ENCODE measurements around the gene CYSRT1. TPM values are rescaled to one million over a fixed set of nuclear protein-coding genes. Genes with fewer than 3 reads are reported as not detected.

Gene CYSRT1
- total RNA-seq, 3 donors from 2014 or later: 0.29 to 0.66 (median 0.32) TPM

DNA sequence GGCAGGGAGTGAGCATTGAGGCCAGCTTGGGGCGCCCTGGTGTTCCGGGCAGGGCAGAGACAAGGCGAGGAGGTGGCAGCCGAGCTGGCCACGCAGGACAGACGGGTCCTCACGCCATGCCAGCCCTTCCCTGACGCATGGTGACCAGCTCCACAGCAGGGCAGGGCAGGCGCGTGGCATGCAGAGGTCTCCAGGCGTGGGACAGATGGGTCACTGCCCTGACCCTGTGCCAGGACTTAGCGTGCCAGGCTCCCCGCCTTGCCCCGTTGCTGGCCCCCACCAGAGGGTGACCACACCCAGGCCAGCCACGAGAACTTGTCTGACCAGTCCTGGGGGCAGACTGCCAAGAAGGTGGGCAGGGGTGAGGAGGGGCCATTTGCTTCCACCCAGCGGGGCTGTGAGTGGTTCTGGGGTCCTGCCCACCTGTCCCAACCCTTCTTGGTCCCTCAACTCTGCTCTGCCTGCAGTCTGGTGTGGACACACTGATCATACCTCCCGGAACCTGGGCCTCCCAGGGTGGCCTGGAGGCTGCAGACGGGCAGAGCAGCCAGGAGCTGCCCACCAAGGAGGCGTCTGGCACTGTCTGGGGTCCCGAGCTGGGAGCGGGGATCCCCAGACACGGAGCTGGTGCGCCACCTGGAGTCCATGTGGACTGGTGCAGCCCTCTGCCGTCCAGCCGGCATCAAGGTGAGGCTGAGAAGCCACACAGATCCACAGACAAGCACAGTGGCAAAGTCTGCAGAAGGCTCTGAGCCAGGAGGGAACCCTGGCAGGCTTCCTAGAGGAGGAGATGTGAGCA lies 2.3 kb downstream of the CYSRT1 start, which contains the start of gene RNF224:
Gene RNF224, plus strand, starts transcription at position 449 of the 799 bp plus-strand sequence. CDS start 834 bp downstream, outside the sequence.
- Histone ChIP-seq H3K4me3 (peak within 1 kb of the TSS in 2 of 3 donors; percentile 6 to 25), H3K4me1 (peaks cover 7% of the 10 kb centered on the region in 2 donors), H3K27ac (peak within 1 kb of the TSS; percentile 53 to 78), H3K27me3 (peaks cover 4 to 43% of the 10 kb centered on the region in 2 donors), H3K36me3 (no peaks in the 10 kb centered on the region), H3K9me3 (no peaks in the 10 kb centered on the region)
- intact Hi-C loops (cut with DNase I; ENCODE audit: low total_unique reads): loop anchor here (5.0 kb wide), 1 partner anchor 95 kb away; no protein-coding TSS in a partner anchor
- peak in 1 of 3 donors; percentile 61 for TF ChIP-seq POLR2AphosphoS5 (IDR thresholded peaks at IDR 0.05)
- TF ChIP-seq, protein P1, sequence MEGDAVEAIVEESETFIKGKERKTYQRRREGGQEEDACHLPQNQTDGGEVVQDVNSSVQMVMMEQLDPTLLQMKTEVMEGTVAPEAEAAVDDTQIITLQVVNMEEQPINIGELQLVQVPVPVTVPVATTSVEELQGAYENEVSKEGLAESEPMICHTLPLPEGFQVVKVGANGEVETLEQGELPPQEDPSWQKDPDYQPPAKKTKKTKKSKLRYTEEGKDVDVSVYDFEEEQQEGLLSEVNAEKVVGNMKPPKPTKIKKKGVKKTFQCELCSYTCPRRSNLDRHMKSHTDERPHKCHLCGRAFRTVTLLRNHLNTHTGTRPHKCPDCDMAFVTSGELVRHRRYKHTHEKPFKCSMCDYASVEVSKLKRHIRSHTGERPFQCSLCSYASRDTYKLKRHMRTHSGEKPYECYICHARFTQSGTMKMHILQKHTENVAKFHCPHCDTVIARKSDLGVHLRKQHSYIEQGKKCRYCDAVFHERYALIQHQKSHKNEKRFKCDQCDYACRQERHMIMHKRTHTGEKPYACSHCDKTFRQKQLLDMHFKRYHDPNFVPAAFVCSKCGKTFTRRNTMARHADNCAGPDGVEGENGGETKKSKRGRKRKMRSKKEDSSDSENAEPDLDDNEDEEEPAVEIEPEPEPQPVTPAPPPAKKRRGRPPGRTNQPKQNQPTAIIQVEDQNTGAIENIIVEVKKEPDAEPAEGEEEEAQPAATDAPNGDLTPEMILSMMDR (IDR thresholded peaks at IDR 0.05): peak; percentile 57 to 99 (median 89)
- no peak for TF ChIP-seq POLR2A (IDR thresholded peaks at IDR 0.05)
- DNase-seq (ENCODE audit: low spot score in 2 of 2): peak; percentile 76 to 89

DNA sequence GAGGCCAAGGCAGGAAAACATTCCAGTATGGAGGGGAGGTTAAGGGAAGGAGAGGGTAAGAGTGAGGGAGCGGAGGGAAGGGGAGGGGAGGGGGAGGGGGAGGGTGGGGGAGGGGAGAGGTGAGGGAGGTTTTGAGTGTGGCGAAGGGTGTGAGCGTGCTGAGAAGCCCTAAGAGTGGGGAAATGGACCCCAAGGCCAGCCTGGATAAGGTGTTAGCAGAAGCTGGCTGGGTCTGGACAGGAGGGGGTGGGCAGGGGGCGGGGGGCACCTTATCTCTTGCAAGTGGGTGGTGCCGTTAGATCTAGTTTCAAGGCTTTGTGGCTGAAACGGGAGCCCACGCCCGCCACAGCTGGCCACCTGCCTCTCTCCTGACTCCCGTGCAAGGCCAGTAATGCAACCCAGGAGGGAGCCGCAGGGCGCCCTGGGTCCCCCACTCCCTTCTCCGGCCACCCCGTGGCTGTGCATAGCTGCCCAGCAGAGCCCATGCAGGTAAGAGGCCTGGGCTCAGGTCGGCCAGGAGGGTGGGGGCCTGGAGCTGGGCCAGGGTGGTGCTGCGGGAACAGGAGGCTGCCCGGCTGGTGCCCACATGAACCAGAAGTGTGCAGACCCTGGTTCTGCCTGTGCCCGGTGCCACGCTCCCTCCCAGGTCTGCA lies 3.0 kb downstream of the CYSRT1 start:
- no peaks in the 10 kb centered on the region for H3K36me3 ChIP-seq
- no peak overlapping the region for H3K27ac ChIP-seq
- peaks cover 7% of the 10 kb centered on the region in 2 donors for H3K4me1 ChIP-seq
- DNase-seq (ENCODE audit: low spot score in 2 of 2): no peak
- H3K9me3 ChIP-seq: no peaks in the 10 kb centered on the region
- H3K27me3 ChIP-seq: peaks cover 9 to 50% of the 10 kb centered on the region in 2 donors
- TF ChIP-seq POLR2AphosphoS5 (IDR thresholded peaks at IDR 0.05) (no peak), POLR2A (IDR thresholded peaks at IDR 0.05) (no peak)
- TF ChIP-seq, protein P1 (IDR thresholded peaks at IDR 0.05): no peak
- intact Hi-C loops (cut with DNase I; ENCODE audit: low total_unique reads): loop anchor here (5.0 kb wide), 1 partner anchor 96 kb away; no protein-coding TSS in a partner anchor
- H3K4me3 ChIP-seq: no peak overlapping the region

DNA sequence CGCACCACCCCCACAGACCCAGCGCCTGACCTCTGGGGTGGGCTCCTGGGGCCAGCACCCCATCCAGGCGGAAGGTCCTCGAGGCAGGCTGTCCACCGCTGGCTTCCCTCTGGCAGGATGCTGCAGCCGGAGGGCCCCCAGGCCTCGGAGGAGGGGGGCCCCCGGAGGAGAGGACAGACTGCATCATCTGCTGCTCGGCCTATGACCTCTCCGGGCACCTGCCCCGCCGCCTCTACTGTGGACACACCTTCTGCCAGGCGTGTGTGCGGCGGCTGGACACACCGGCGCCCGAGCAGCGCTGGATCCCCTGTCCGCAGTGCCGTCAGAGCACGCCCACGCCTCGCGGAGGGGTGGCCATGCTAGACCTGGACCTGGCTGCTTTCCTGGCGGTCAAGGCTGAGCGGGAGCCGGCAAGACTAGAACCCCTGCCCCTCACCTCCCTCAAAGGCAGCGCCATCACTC lies 3.6 kb downstream of the CYSRT1 start:
- Histone ChIP-seq H3K4me3 (no peak overlapping the region), H3K36me3 (no peaks in the 10 kb centered on the region), H3K27me3 (peaks cover 9 to 56% of the 10 kb centered on the region in 2 donors), H3K27ac (no peak overlapping the region), H3K9me3 (no peaks in the 10 kb centered on the region), H3K4me1 (peaks cover 7% of the 10 kb centered on the region in 2 donors)
- TF ChIP-seq POLR2AphosphoS5 (IDR thresholded peaks at IDR 0.05) (no peak), POLR2A (IDR thresholded peaks at IDR 0.05) (no peak)
- TF ChIP-seq, protein P1 (IDR thresholded peaks at IDR 0.05): no peak
- no peak for DNase-seq (ENCODE audit: low spot score in 2 of 2)
- intact Hi-C loops (cut with DNase I; ENCODE audit: low total_unique reads): loop anchor here (5.0 kb wide), 1 partner anchor 96 kb away; no protein-coding TSS in a partner anchor

DNA sequence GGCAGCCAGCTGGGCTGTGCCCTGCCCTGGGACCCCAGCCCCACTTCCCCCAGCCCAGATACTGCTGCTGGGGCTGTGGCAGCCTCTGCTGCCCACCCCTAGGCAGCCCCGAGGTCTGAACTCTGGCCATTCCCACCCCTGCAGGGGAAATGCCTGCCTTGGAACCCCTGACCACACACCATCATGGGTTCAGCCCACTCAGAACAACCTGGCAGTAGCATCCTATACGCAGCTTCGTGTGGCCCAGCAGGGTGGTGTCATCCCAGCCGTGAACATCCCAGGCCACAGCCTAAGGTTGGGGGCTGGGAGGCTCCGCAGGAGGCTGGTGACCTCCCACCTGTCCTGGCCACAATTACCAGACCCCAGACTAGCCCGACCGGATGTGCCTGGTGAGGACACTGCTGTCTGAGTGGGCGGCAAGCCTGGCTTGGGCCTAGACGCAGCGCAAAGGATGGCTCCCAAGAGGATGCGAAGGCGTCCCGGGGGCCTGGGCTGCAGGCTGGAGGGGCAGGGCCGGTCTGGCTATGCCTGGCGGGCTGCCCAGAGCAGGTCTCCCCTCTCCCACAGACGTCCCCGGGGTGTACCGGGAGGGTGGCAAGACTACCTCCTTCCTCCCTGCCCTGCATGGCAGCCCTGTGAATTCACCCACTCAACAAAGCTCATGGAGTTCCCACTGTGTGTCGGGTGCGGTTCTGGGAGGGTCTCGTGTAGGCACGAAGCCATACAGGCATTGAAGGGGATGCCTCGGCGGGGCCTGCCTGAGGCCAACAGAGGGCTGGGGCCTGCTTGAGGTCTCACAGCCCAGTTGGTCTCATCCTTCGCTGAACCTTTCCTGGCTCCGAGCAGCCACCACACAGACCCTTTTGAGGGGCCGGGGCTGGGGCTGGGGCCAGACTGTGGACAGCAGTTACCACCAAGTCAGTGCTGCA lies 4.3 kb downstream of the CYSRT1 start:
- no peak for DNase-seq (ENCODE audit: low spot score in 2 of 2)
- intact Hi-C loops (cut with DNase I; ENCODE audit: low total_unique reads): loop anchor here (5.0 kb wide), 1 partner anchor 97 kb away; no protein-coding TSS in a partner anchor
- H3K4me3 ChIP-seq: no peak overlapping the region
- H3K36me3 ChIP-seq: no peaks in the 10 kb centered on the region
- H3K27ac ChIP-seq: no peak overlapping the region
- no peaks in the 10 kb centered on the region for H3K9me3 ChIP-seq
- TF ChIP-seq POLR2AphosphoS5 (IDR thresholded peaks at IDR 0.05) (no peak), POLR2A (IDR thresholded peaks at IDR 0.05) (no peak)
- TF ChIP-seq, protein P1 (IDR thresholded peaks at IDR 0.05): no peak
- peaks cover under 1 to 7% of the 10 kb centered on the region in 2 donors for H3K4me1 ChIP-seq
- H3K27me3 ChIP-seq: peaks cover 16 to 63% of the 10 kb centered on the region in 2 donors
